Transverse colon (tissue), 4 donors: ENCODE data around the gene EDAR. TPM values are rescaled to one million over a fixed set of nuclear protein-coding genes. Genes with fewer than 3 reads are reported as not detected.

Experiments
- DNase-seq: peaks from one replicate; pipeline ENCODE4 v3.0.0-alpha.2; 2019
- H3K27ac ChIP-seq, 4 donors: fragments of 200-600 bp; sonication (generic); 2 replicates each; pipeline ENCODE4 v1.5.1; 2016 to 2018; ENCODE audit warnings: inconsistent platforms in 4 of 4
- H3K27me3 ChIP-seq: fragments of 200-600 bp; sonication (generic); 2 replicates; pipeline ENCODE4 v1.5.1; 2017; ENCODE audit warnings: inconsistent platforms
- H3K36me3 ChIP-seq, 4 donors: fragments of 200-600 bp; sonication (generic); 2 replicates each; pipeline ENCODE4 v1.5.1; 2017 to 2019; ENCODE audit warnings: inconsistent platforms in 4 of 4
- H3K4me1 ChIP-seq, 4 donors: fragments of 200-600 bp; sonication (generic); 2 replicates each; pipeline ENCODE4 v1.5.1; 2017 to 2020; ENCODE audit warnings: inconsistent platforms in 4 of 4
- H3K4me3 ChIP-seq, 4 donors: fragments of 200-600 bp; sonication (generic); 1 replicate in 1 of 4; 2 replicates in 3 of 4; pipeline versions ENCODE4 v1.5.1 to v1.6.1; 2017 to 2019; ENCODE audit warnings: inconsistent platforms in 4 of 4
- H3K9me3 ChIP-seq, 2 donors: fragments of 200-600 bp; sonication (generic); 2 replicates each; pipeline ENCODE4 v1.5.1; 2017 to 2019; ENCODE audit warnings: inconsistent platforms in 2 of 2
- CTCF ChIP-seq, 5 experiments: fragments of 200-600 bp in 3 of 5; fragments of 450-650 bp in 2 of 5; sonication (generic) in 3 of 5; IDR thresholded peaks; 1 replicate in 2 of 5; 2 replicates in 3 of 5; pipeline ENCODE4 v1.5.1; 2016 to 2017; ENCODE audit warnings: antibody characterized with exemption in 5 of 5, inconsistent platforms in 3 of 5, mild to moderate bottlenecking in 2 of 5, moderate library complexity in 1 of 5
- EP300 ChIP-seq: sonication (generic); formaldehyde crosslinking; IDR thresholded peaks from one replicate; pipeline ENCODE4 v1.6.1; 2017; ENCODE audit warnings: antibody characterized with exemption, low read depth
- POLR2A ChIP-seq: fragments of 450-650 bp; IDR thresholded peaks from one replicate; pipeline ENCODE4 v1.6.1; 2016; ENCODE audit warnings: antibody characterized with exemption, mild to moderate bottlenecking, moderate library complexity
- POLR2AphosphoS5 ChIP-seq, 3 donors: sonication (generic); formaldehyde crosslinking; IDR thresholded peaks; one replicate each; pipeline ENCODE4 v1.6.1; 2016; ENCODE audit warnings: antibody characterized with exemption in 3 of 3
- WGBS, 2 donors: methylation state at CpG; one replicate each; pipeline ENCODE4 v1.1.5; 2018; ENCODE audit warnings: low coverage in 1 of 2; 5-methylcytosine and 5-hydroxymethylcytosine counted together
- in situ Hi-C, 4 donors: fragments of 200-750 bp; cut with MboI; loops; one replicate each; pipeline versions ENCODE4 v1.15.0 to v1.15.1; 2017; ENCODE audit warnings: low sequenced_read_pairs in 3 of 4, low pct_ligation_motif_present in 1 of 4, low pct_unique_long_range_greater_than_20kb in 1 of 4
- intact Hi-C: fragments of 100-400 bp; cut with DNase I; formaldehyde crosslinking; loops from one replicate; pipeline ENCODE4 v1.15.1; 2023; ENCODE audit warnings: low total_unique reads
- total RNA-seq, 4 donors: library from RNA; depleted of rRNA; stranded (reverse); fragments of >200 nt; gene quantifications; one replicate each; pipeline ENCODE4 v1.1.0, GENCODE V29; 2016

Gene EDAR
- total RNA-seq, 4 donors from 2014 or later: 0.14 to 0.64 TPM; not detected in 2

- Histone ChIP-seq H3K27me3 (no peaks in the 10 kb centered on the region), H3K4me3 (no peak overlapping the region), H3K4me1 (peaks cover 0 to 39% (median 11%) of the 10 kb centered on the region in 4 donors), H3K36me3 (no peaks in the 10 kb centered on the region), H3K9me3 (no peaks in the 10 kb centered on the region), H3K27ac (peak overlapping the region in 3 of 4 donors; percentile 35 to 45 (median 41))
- whole genome bisulfite sequencing, 2 donors: 40 to 52% methylated on average over 1 to 7 of the region's 7 CpGs
- intact Hi-C loops (no loop called here), in situ Hi-C loops (no loop called here)
- DNase-seq: no peak
- no peak for TF ChIP-seq CTCF (IDR thresholded peaks at IDR 0.05)
- TF ChIP-seq POLR2A: no peak
- TF ChIP-seq POLR2AphosphoS5 (IDR thresholded peaks at IDR 0.05): no peak
- no peak for TF ChIP-seq EP300
These were observed 7.2 kb downstream of the EDAR start for GRCh38 chr2:108981846-108982245.

- no peak for DNase-seq
- intact Hi-C loops (no loop called here), in situ Hi-C loops (no loop called here)
- Histone ChIP-seq H3K9me3 (no peaks in the 10 kb centered on the region), H3K4me3 (no peak overlapping the region), H3K36me3 (no peaks in the 10 kb centered on the region), H3K4me1 (peaks cover 0 to 39% (median 11%) of the 10 kb centered on the region in 4 donors), H3K27ac (no peak overlapping the region), H3K27me3 (no peaks in the 10 kb centered on the region)
- WGBS, 2 donors: 50 to 61% methylated on average over 5 to 6 of the region's 6 CpGs
- TF ChIP-seq POLR2AphosphoS5 (IDR thresholded peaks at IDR 0.05) (no peak), CTCF (IDR thresholded peaks at IDR 0.05) (no peak), EP300 (no peak), POLR2A (no peak)
These were observed 8.9 kb downstream of the EDAR start for GRCh38 chr2:108980076-108980475.

- peaks cover 0 to 39% (median 11%) of the 10 kb centered on the region in 4 donors for H3K4me1 ChIP-seq
- TF ChIP-seq POLR2AphosphoS5 (IDR thresholded peaks at IDR 0.05): no peak
- no peak for TF ChIP-seq EP300
- no peak for TF ChIP-seq POLR2A
- TF ChIP-seq CTCF (IDR thresholded peaks at IDR 0.05): no peak
- intact Hi-C loops: no loop called here
- H3K27ac ChIP-seq: peak overlapping the region in 1 of 4 donors; percentile 23
- 79 to 92% methylated on average over 2 to 3 of the region's 3 CpGs for WGBS, 2 donors
- no peaks in the 10 kb centered on the region for H3K36me3 ChIP-seq
- H3K9me3 ChIP-seq: no peaks in the 10 kb centered on the region
- no peak overlapping the region for H3K4me3 ChIP-seq
- H3K27me3 ChIP-seq: no peaks in the 10 kb centered on the region
- DNase-seq: no peak
- in situ Hi-C loops: no loop called here
These were observed 9.6 kb downstream of the EDAR start for GRCh38 chr2:108979461-108979860.

- peak overlapping the region; percentile 0 to 54 (median 42) for H3K27ac ChIP-seq
- in situ Hi-C loops: no loop called here
These were observed 10.3 kb downstream of the EDAR start for GRCh38 chr2:108978709-108979111.

More at GRCh38 chr2:108978709-108979111, 10.3 kb downstream of the EDAR start:
- Histone ChIP-seq H3K4me1 (peaks cover 0 to 39% (median 11%) of the 10 kb centered on the region in 4 donors), H3K4me3 (no peak overlapping the region), H3K9me3 (no peaks in the 10 kb centered on the region), H3K27me3 (no peaks in the 10 kb centered on the region), H3K36me3 (no peaks in the 10 kb centered on the region)
- DNase-seq: no peak
- intact Hi-C loops: no loop called here
- WGBS, 2 donors: 17 to 23% methylated on average over 7 of the region's 7 CpGs
- TF ChIP-seq POLR2AphosphoS5 (IDR thresholded peaks at IDR 0.05) (no peak), POLR2A (no peak), EP300 (no peak), CTCF (IDR thresholded peaks at IDR 0.05) (no peak)
